Neural cell (in vitro differentiated cells): ENCODE data around the gene TLE2.

Experiments used
- EP300 ChIP-seq: fragments of 450-650 bp; conservative IDR thresholded peaks from 2 replicates; pipeline ENCODE4 v1.6.1; 2014; ENCODE audit warnings: antibody characterized with exemption, mild to moderate bottlenecking, moderate library complexity; ENCODE audit not compliant: poor library complexity, severe bottlenecking
- EZH2 ChIP-seq: fragments of 200-600, 300-800 bp; shearing (Covaris generic), sonication (generic); IDR thresholded peaks from 2 replicates; pipeline ENCODE4 v1.6.1; 2014; ENCODE audit warnings: antibody characterized with exemption, low read length, borderline replicate concordance, mild to moderate bottlenecking; ENCODE audit not compliant: insufficient read depth, poor library complexity, severe bottlenecking
- MXI1 ChIP-seq: fragments of 450-650 bp; conservative IDR thresholded peaks from 2 replicates; pipeline ENCODE4 v1.6.1; 2014; ENCODE audit warnings: antibody characterized with exemption, mild to moderate bottlenecking; ENCODE audit not compliant: poor library complexity, severe bottlenecking
- POLR2AphosphoS5 ChIP-seq: IDR thresholded peaks from 2 replicates; pipeline ENCODE4 v1.6.1; 2012
- REST ChIP-seq: IDR thresholded peaks from 2 replicates; pipeline ENCODE4 v1.6.1; 2012; ENCODE audit warnings: borderline replicate concordance
- SMC3 ChIP-seq: fragments of 450-650 bp; conservative IDR thresholded peaks from 2 replicates; pipeline ENCODE4 v1.6.1; 2014; ENCODE audit warnings: antibody characterized with exemption, mild to moderate bottlenecking, moderate library complexity; ENCODE audit not compliant: poor library complexity
- TAF1 ChIP-seq: IDR thresholded peaks from 2 replicates; pipeline ENCODE4 v1.6.1; 2012; ENCODE audit warnings: low read depth
- TF ChIP-seq, protein P1 (sequence below): fragments of 450-650 bp; IDR thresholded peaks from 2 replicates; pipeline ENCODE4 v1.5.1; 2014; ENCODE audit warnings: antibody characterized with exemption, mild to moderate bottlenecking, moderate library complexity; ENCODE audit not compliant: poor library complexity, severe bottlenecking

GRCh38 chr19:2973229-2973628 lies 55.9 kb downstream of the TLE2 start:
- no peak for TF ChIP-seq POLR2AphosphoS5
- TF ChIP-seq, protein P1, sequence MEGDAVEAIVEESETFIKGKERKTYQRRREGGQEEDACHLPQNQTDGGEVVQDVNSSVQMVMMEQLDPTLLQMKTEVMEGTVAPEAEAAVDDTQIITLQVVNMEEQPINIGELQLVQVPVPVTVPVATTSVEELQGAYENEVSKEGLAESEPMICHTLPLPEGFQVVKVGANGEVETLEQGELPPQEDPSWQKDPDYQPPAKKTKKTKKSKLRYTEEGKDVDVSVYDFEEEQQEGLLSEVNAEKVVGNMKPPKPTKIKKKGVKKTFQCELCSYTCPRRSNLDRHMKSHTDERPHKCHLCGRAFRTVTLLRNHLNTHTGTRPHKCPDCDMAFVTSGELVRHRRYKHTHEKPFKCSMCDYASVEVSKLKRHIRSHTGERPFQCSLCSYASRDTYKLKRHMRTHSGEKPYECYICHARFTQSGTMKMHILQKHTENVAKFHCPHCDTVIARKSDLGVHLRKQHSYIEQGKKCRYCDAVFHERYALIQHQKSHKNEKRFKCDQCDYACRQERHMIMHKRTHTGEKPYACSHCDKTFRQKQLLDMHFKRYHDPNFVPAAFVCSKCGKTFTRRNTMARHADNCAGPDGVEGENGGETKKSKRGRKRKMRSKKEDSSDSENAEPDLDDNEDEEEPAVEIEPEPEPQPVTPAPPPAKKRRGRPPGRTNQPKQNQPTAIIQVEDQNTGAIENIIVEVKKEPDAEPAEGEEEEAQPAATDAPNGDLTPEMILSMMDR = no peak
- TF ChIP-seq EP300 = no peak
- TF ChIP-seq SMC3 = no peak
- no peak for TF ChIP-seq EZH2
- no peak for TF ChIP-seq MXI1
- TF ChIP-seq TAF1 = no peak
- TF ChIP-seq REST = no peak
